H1 (cell line): ENCODE results near the gene MAS1. TPM values are rescaled to one million over a fixed set of nuclear protein-coding genes. Genes with fewer than 3 reads are reported as not detected.

ENCODE experiments used
- CREB1 ChIP-seq: IDR thresholded peaks from 2 replicates; pipeline ENCODE4 v1.6.1; 2012; ENCODE audit warnings: inconsistent platforms
- NRF1 ChIP-seq: IDR thresholded peaks from 2 replicates; pipeline ENCODE4 v1.6.1; 2011; ENCODE audit warnings: mild to moderate bottlenecking, low read depth, low read length, improper control_type of control experiment
- RAD21 ChIP-seq, 2 experiments: IDR thresholded peaks in 1 of 2; conservative IDR thresholded peaks in 1 of 2; 2 replicates each; pipeline ENCODE4 v1.6.1; 2011; ENCODE audit warnings: low read depth in 2 of 2, low read length in 2 of 2, improper control_type of control experiment in 1 of 2, inconsistent platforms in 1 of 2, mild to moderate bottlenecking in 1 of 2, moderate library complexity in 1 of 2
- TAF7 ChIP-seq: optimal IDR thresholded peaks from 2 replicates; pipeline ENCODE3; 2011; ENCODE audit warnings: low read depth, mild to moderate bottlenecking, inconsistent platforms, low read length, moderate library complexity, borderline replicate concordance
- polyA plus RNA-seq, 7 experiments: library from polyadenylated mRNA; depleted of rRNA in 3 of 7; stranded (reverse) in 5 of 7; unstranded in 2 of 7; fragments of >200 nt in 5 of 7; fragments of 200-250 nt in 2 of 7; gene quantifications; 1 replicate in 5 of 7; 2 replicates in 1 of 7; 4 replicates in 1 of 7; pipeline versions ENCODE4 v1.2.1 to v1.2.3, GENCODE V29; 2011 to 2013; ENCODE audit warnings: missing spikeins in 2 of 7, mixed read lengths in 2 of 7
- total RNA-seq: library from RNA; stranded (reverse); fragmentation: NEBNext Ultra II Directional; extraction: Animal tissue kit (Norgen Biotek cat#: 25700); gene quantifications from 2 replicates; pipeline ENCODE4 v1.2.1, GENCODE V29; 2021
- TF ChIP-seq, protein P1 (sequence below): IDR thresholded peaks from 2 replicates; pipeline ENCODE4 v1.6.1; 2012; ENCODE audit warnings: inconsistent platforms

Gene MAS1
- total and polyA plus RNA-seq, 2 of the 8 experiments (the other 6 are each of a cell fraction or from before 2014, with no cell fraction given): 0.02 TPM; not detected in 1

DNA sequence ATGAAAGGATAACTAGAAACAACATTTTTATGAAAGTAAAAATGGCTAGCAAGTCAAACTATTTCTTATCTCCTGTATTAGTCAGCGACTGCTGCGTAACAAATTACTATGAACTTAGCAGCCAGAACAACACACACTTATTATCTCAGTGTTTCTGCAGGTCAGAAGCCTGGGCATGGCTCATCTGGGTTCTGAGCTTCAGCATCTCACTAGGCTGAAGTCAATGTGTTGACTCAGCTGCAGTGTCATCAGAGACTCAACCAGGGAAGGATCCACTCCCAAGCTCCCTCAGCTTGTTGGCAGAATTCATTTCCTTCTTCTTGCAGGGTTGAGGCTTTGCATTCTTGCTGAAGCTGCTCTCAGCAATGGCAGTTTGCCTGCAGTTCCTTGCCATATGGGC lies 44.8 kb downstream of the MAS1 start (continued):
- TF ChIP-seq TAF7 (no peak), NRF1 (no peak), CREB1 (no peak), RAD21 (IDR thresholded peaks at IDR 0.05 in 1 of 2, conservative IDR thresholded peaks at IDR 0.05 in 1 of 2; ENCODE audit: low read depth in 2 of 2, low read length in 2 of 2) (no peak)
- TF ChIP-seq, protein P1, sequence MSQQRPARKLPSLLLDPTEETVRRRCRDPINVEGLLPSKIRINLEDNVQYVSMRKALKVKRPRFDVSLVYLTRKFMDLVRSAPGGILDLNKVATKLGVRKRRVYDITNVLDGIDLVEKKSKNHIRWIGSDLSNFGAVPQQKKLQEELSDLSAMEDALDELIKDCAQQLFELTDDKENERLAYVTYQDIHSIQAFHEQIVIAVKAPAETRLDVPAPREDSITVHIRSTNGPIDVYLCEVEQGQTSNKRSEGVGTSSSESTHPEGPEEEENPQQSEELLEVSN: no peak
